ENCODE measurements around the gene GSK3A.
A peak's percentile ranks its signal among the peaks of the same experiment; 100 is the strongest.
"Not testable (repeated sequence)": the region's sequence is repeated elsewhere in the genome, so short reads cannot be mapped to it uniquely, and the experiment has no call there.

The GSK3A gene

GRCh38 chr19:42268704-42269477, 26.5 kb upstream of the GSK3A start, which contains the start of gene CIC:
Gene CIC, plus strand, starts transcription at chr19:42269252. Its CDS starts 2,532 bp downstream, at chr19:42271784.
- DNase-seq (ENCODE audit: low read depth) = peak; percentile 100

GRCh38 chr19:42268142-42268703, 25.8 kb upstream of the GSK3A start:
- peak; percentile 100 for DNase-seq (ENCODE audit: low read depth)

- DNase-seq (ENCODE audit: low read depth) = peak; percentile 52
Observed at GRCh38 chr19:42267644-42268141, 25.3 kb upstream of the GSK3A start.

- DNase-seq (ENCODE audit: low read depth) = not testable (repeated sequence)
Observed at GRCh38 chr19:42266928-42267603, 24.7 kb upstream of the GSK3A start.

- not testable (repeated sequence) for DNase-seq (ENCODE audit: low read depth)
Observed at GRCh38 chr19:42266105-42266504, 23.7 kb upstream of the GSK3A start.

- peak; percentile 32 for DNase-seq (ENCODE audit: low read depth)
Observed at GRCh38 chr19:42261763-42262162, 19.4 kb upstream of the GSK3A start.

- not testable (repeated sequence) for DNase-seq (ENCODE audit: low read depth)
Observed at GRCh38 chr19:42257842-42258241, 15.4 kb upstream of the GSK3A start.

GRCh38 chr19:42255766-42256745, 13.7 kb upstream of the GSK3A start:
- DNase-seq (ENCODE audit: low read depth) = peak; percentile 77

GRCh38 chr19:42254850-42255765, 12.7 kb upstream of the GSK3A start, which contains the start of gene ERF:
Gene ERF, minus strand, starts transcription at chr19:42255128. Its CDS starts 129 bp downstream, at chr19:42254999.
- peak; percentile 90 for DNase-seq (ENCODE audit: low read depth)

GRCh38 chr19:42254089-42254849, 11.9 kb upstream of the GSK3A start:
- DNase-seq (ENCODE audit: low read depth) = peak; percentile 62

- peak; percentile 68 for DNase-seq (ENCODE audit: low read depth)
Observed at GRCh38 chr19:42253245-42254088, 11.1 kb upstream of the GSK3A start.

GRCh38 chr19:42252365-42253244, 10.2 kb upstream of the GSK3A start:
- DNase-seq (ENCODE audit: low read depth) = peak; percentile 65

- DNase-seq (ENCODE audit: low read depth) = no peak
Observed at GRCh38 chr19:42251572-42252358, 9.4 kb upstream of the GSK3A start.

GRCh38 chr19:42250666-42251531, 8.5 kb upstream of the GSK3A start:
- peak; percentile 46 for DNase-seq (ENCODE audit: low read depth)

- DNase-seq (ENCODE audit: low read depth) = no peak
Observed at GRCh38 chr19:42250183-42250665, 7.8 kb upstream of the GSK3A start.

GRCh38 chr19:42249769-42250168, 7.4 kb upstream of the GSK3A start:
- no peak for DNase-seq (ENCODE audit: low read depth)

All from EH (cell line).